Measurements from ENCODE around the gene PCARE.

GRCh38 chr2:29114586-29114945 lies 40.2 kb upstream of the PCARE start:
- no peak for TF ChIP-seq TCF12 (IDR thresholded peaks at IDR 0.05; ENCODE audit: low read depth)
- no peak for TF ChIP-seq CREB1 (IDR thresholded peaks at IDR 0.05; ENCODE audit: low read depth)
- no peak for TF ChIP-seq RAD21 (IDR thresholded peaks at IDR 0.05; ENCODE audit: low read depth)
- no peak for TF ChIP-seq USF1 (IDR thresholded peaks at IDR 0.05)
- no peak for TF ChIP-seq MAX (IDR thresholded peaks at IDR 0.05)
- TF ChIP-seq YY1 (IDR thresholded peaks at IDR 0.05; ENCODE audit: low read depth): no peak
- no peak for TF ChIP-seq EP300 (IDR thresholded peaks at IDR 0.05; ENCODE audit: borderline replicate concordance)
- no peak for TF ChIP-seq NFIC (IDR thresholded peaks at IDR 0.05)
- TF ChIP-seq TEAD4 (IDR thresholded peaks at IDR 0.05): no peak

Data from Ishikawa (cell line).